ENCODE data around the gene CPEB4. TPM values are rescaled to one million over a fixed set of nuclear protein-coding genes. Genes with fewer than 3 reads are reported as not detected.

CPEB4 gene
- total and polyA plus RNA-seq, 9 of the 15 experiments (the other 6 are each of a cell fraction or from before 2014, with no cell fraction given) = 7.4 to 21.3 (median 12.4) TPM

DNA sequence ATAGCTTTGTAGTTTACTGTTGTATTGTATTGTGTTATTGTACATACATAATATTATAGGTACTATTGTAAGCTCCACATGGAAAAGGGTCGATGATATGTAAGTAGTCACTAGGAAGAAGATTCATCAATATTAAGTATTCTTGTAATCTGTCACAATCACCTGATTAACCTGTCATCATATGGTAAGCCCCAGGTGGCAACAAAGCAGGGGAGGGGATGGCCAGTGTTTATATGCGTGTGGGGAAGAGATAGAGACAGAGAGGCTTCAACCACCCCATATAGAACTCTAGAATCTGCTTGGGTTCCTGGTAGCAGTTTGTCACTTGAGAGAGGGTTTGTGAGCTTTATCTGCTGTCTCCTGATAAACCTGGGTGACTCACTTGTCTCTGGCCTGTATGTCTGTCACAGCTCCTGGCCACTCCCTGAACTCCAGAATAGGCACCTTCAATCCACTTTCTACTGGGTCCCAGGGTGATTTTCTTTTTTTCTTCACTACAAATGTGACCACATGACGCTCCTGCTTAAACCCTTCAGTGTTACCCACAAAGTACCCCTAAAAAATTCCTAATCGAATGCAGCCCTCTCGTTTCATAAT lies 48.9 kb upstream of the CPEB4 start (continued):
- TF ChIP-seq MEF2A (IDR thresholded peaks at IDR 0.05; ENCODE audit: control insufficient read depth, low read depth, low read length) (peak; percentile 76; the same call in 1 of the 2 replicates), NCOA4 (IDR thresholded peaks at IDR 0.05; ENCODE audit: partially characterized antibody) (no peak), HCFC1 (IDR thresholded peaks at IDR 0.05; ENCODE audit: low read depth, low read length) (no peak), ZNF212 (CRISPR knock-in tag; IDR thresholded peaks at IDR 0.05) (no peak), ZNF408 (CRISPR knock-in tag; IDR thresholded peaks at IDR 0.05; ENCODE audit: low read depth) (no peak), MIER1 (IDR thresholded peaks at IDR 0.05; ENCODE audit: low read depth) (no peak), L3MBTL2 (IDR thresholded peaks at IDR 0.05) (peak; percentile 50; the same call in 1 of the 2 replicates), E2F5 (CRISPR knock-in tag; IDR thresholded peaks at IDR 0.05) (no peak), PHF21A (IDR thresholded peaks at IDR 0.05; ENCODE audit: borderline replicate concordance, low read depth) (no peak), TEAD4 (IDR thresholded peaks at IDR 0.05; ENCODE audit: low read length) (peak; percentile 99), TEAD4 (CRISPR knock-in tag; IDR thresholded peaks at IDR 0.05; ENCODE audit: borderline replicate concordance) (no peak), JUN (IDR thresholded peaks at IDR 0.05; ENCODE audit: borderline replicate concordance, low read depth, low read length) (peak; percentile 97), JUN (CRISPR knock-in tag; IDR thresholded peaks at IDR 0.05; ENCODE audit: borderline replicate concordance) (no peak; the same call in 1 of the 2 replicates), NCOR1 (IDR thresholded peaks at IDR 0.05) (peak; percentile 99), ATF4 (CRISPR knock-in tag; IDR thresholded peaks at IDR 0.05) (no peak; the same call in 1 of the 2 replicates), BRD9 (IDR thresholded peaks at IDR 0.05; ENCODE audit: low read depth, partially characterized antibody) (no peak)
- TF ChIP-seq, protein P1, sequence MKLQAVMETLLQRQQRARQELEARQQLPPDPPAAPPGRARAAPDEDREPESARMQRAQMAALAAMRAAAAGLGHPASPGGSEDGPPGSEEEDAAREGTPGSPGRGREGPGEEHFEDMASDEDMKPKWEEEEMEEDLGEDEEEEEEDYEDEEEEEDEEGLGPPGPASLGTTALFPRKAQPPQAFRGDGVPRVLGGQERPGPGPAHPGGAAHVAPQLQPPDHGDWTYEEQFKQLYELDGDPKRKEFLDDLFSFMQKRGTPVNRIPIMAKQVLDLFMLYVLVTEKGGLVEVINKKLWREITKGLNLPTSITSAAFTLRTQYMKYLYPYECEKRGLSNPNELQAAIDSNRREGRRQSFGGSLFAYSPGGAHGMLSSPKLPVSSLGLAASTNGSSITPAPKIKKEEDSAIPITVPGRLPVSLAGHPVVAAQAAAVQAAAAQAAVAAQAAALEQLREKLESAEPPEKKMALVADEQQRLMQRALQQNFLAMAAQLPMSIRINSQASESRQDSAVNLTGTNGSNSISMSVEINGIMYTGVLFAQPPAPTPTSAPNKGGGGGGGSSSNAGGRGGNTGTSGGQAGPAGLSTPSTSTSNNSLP (IDR thresholded peaks at IDR 0.05; ENCODE audit: borderline replicate concordance, low read depth, low read length) = peak; percentile 96
- TF ChIP-seq, protein P2, sequence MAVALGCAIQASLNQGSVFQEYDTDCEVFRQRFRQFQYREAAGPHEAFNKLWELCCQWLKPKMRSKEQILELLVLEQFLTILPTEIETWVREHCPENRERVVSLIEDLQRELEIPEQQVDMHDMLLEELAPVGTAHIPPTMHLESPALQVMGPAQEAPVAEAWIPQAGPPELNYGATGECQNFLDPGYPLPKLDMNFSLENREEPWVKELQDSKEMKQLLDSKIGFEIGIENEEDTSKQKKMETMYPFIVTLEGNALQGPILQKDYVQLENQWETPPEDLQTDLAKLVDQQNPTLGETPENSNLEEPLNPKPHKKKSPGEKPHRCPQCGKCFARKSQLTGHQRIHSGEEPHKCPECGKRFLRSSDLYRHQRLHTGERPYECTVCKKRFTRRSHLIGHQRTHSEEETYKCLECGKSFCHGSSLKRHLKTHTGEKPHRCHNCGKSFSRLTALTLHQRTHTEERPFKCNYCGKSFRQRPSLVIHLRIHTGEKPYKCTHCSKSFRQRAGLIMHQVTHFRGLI (CRISPR knock-in tag; IDR thresholded peaks at IDR 0.05) = no peak
